K562 (cell line): ENCODE results near the gene PRPF18. TPM values are rescaled to one million over a fixed set of nuclear protein-coding genes. Genes with fewer than 3 reads are reported as not detected.

Experiments
- ATAC-seq: fragments of 200-7000 bp; cut with Tn5 transposase; 3 replicates; pipeline ENCODE4 v1.9.1; 2020; ENCODE audit warnings: moderate library complexity
- BruUV-seq: library from RNA; stranded (reverse); fragments of 400-500 nt; replicated peaks from 2 replicates; lab custom pipeline; 2021; lab: Mats Ljungman, UMichigan
- CTCF ChIA-PET: fragments of 300-600 bp; formaldehyde crosslinking; extraction: SDS; loops from one replicate; lab custom pipeline; 2021; ENCODE audit warnings: low intra/inter-chr PET ratio; lab: Yijun Ruan, JAX
- POLR2A ChIA-PET: fragments of 300-600, 350-650 bp; sonication (Branson Sonifier 250); formaldehyde crosslinking; extraction: SDS; loops from one replicate; lab custom pipeline; 2021; ENCODE audit warnings: antibody characterized with exemption, inconsistent platforms; lab: Yijun Ruan, JAX
- DNase-seq, 4 experiments: peaks; one replicate each; pipeline versions ENCODE4 v3.0.0 to v3.0.0-alpha.2; 2011 to 2018; ENCODE audit warnings: low spot score in 3 of 4, mixed read lengths in 3 of 4; ENCODE audit errors: extremely low read depth in 1 of 4
- FAIRE-seq: peaks from 2 replicates; lab custom pipeline; 2011; peaks lifted over from hg19 to GRCh38; lab: Jason Lieb, UNC
- H2AFZ ChIP-seq: 2 replicates; pipeline ENCODE4 v1.6.0; 2011; ENCODE audit warnings: low read depth, low read length, control low read depth, inconsistent platforms
- H3K27ac ChIP-seq: fragments of 200-600 bp; 3 replicates; pipeline ENCODE4 v1.8.0; 2011; ENCODE audit warnings: low read depth, mild to moderate bottlenecking, control low read depth, inconsistent platforms, low read length, moderate library complexity, mixed read lengths; ENCODE audit errors: extremely low read depth
- H3K27me3 ChIP-seq, 2 experiments: fragments of 300-600 bp in 1 of 2; 2 replicates in 1 of 2; 3 replicates in 1 of 2; pipeline versions ENCODE4 v1.6.0 to v1.8.0; 2011; ENCODE audit warnings: inconsistent platforms in 2 of 2, low read length in 2 of 2, mild to moderate bottlenecking in 1 of 2, mixed read lengths in 1 of 2, moderate library complexity in 1 of 2; ENCODE audit not compliant: control insufficient read depth in 2 of 2, insufficient read depth in 2 of 2
- H3K36me3 ChIP-seq: fragments of 300-600 bp; 3 replicates; pipeline ENCODE4 v1.8.0; 2011; ENCODE audit warnings: mild to moderate bottlenecking, low read length, inconsistent platforms; ENCODE audit not compliant: control insufficient read depth, insufficient read depth
- H3K4me1 ChIP-seq, 2 experiments: fragments of 200-600 bp in 1 of 2; replicated peaks in 1 of 2; 2 replicates in 1 of 2; 3 replicates in 1 of 2; pipeline versions ENCODE4 v1.5.1 to v1.8.0; 2011; ENCODE audit warnings: inconsistent platforms in 2 of 2, low read length in 2 of 2, mild to moderate bottlenecking in 1 of 2, mixed read lengths in 1 of 2, moderate library complexity in 1 of 2; ENCODE audit not compliant: control insufficient read depth in 2 of 2, insufficient read depth in 2 of 2
- H3K4me2 ChIP-seq: 2 replicates; pipeline ENCODE4 v1.6.1; 2011; ENCODE audit warnings: low read length, control low read depth, inconsistent platforms, mixed read lengths; ENCODE audit not compliant: insufficient read depth
- H3K4me3 ChIP-seq: fragments of 200-600 bp; sonication (generic), shearing (Covaris generic); 2 replicates; pipeline ENCODE4 v1.5.1; 2016; ENCODE audit warnings: control low read depth, inconsistent platforms
- H3K79me2 ChIP-seq: fragments of 200-600 bp; 3 replicates; pipeline ENCODE4 v1.8.0; 2011; ENCODE audit warnings: low read length, inconsistent platforms; ENCODE audit not compliant: control insufficient read depth, insufficient read depth
- H3K9ac ChIP-seq, 2 experiments: 2 replicates each; pipeline versions ENCODE4 v1.6.0 to v1.6.1; 2011; ENCODE audit warnings: low read depth in 2 of 2, low read length in 2 of 2, control low read depth in 1 of 2, inconsistent platforms in 1 of 2, mild to moderate bottlenecking in 1 of 2, mixed read lengths in 1 of 2; ENCODE audit not compliant: insufficient read depth in 1 of 2
- H3K9me1 ChIP-seq: one replicate; pipeline ENCODE4 v1.6.0; 2011; ENCODE audit warnings: inconsistent platforms, mild to moderate bottlenecking, low read length, moderate library complexity; ENCODE audit not compliant: control insufficient read depth, insufficient read depth
- H3K9me3 ChIP-seq: replicated peaks from 2 replicates; pipeline ENCODE4 v1.5.1; 2011; ENCODE audit warnings: low read depth, low read length, inconsistent platforms; ENCODE audit not compliant: control insufficient read depth, insufficient read depth
- H4K20me1 ChIP-seq: replicated peaks from 2 replicates; pipeline ENCODE4 v1.6.1; 2011; ENCODE audit warnings: low read length, inconsistent platforms, mixed read lengths; ENCODE audit not compliant: control insufficient read depth, insufficient read depth
- HMGXB4 ChIP-seq: sonication (generic); formaldehyde crosslinking; IDR thresholded peaks from 2 replicates; pipeline ENCODE4 v1.8.1; 2023; ENCODE audit warnings: mild to moderate bottlenecking, missing genetic modification reagents
- HNRNPH1 ChIP-seq: fragments of 200-400 bp; formaldehyde crosslinking; optimal IDR thresholded peaks from 2 replicates; pipeline ENCODE3; 2017; ENCODE audit warnings: low read depth, mild to moderate bottlenecking, low read length, moderate library complexity
- NCOR1 ChIP-seq: fragments of 450-650 bp; IDR thresholded peaks from 2 replicates; pipeline ENCODE4 v1.6.1; 2016; ENCODE audit warnings: mild to moderate bottlenecking, moderate library complexity
- PCBP1 ChIP-seq: fragments of 200-400 bp; formaldehyde crosslinking; IDR thresholded peaks from 2 replicates; pipeline ENCODE4 v1.6.1; 2018; ENCODE audit warnings: mild to moderate bottlenecking, low read depth, low read length; ENCODE audit not compliant: poor library complexity, severe bottlenecking
- SAFB ChIP-seq: fragments of 200-400 bp; formaldehyde crosslinking; IDR thresholded peaks from 2 replicates; pipeline ENCODE4 v1.6.1; 2017; ENCODE audit warnings: low read depth, low read length, borderline replicate concordance
- SREBF2 ChIP-seq: sonication (generic); formaldehyde crosslinking; IDR thresholded peaks from 2 replicates; pipeline ENCODE4 v1.4.0; 2020; ENCODE audit warnings: mild to moderate bottlenecking, missing genetic modification reagents
- TARDBP ChIP-seq: fragments of 450-650 bp; IDR thresholded peaks from 2 replicates; pipeline ENCODE4 v1.6.1; 2016
- WGBS: fragments of 100-300 bp; shearing (Covaris generic); methylation state at CpG from one replicate; pipeline ENCODE4 v1.1.6; 2016; ENCODE audit warnings: low coverage, mixed read lengths; ENCODE audit not compliant: insufficient coverage; ENCODE audit errors: missing lambda C conversion rate; 5-methylcytosine and 5-hydroxymethylcytosine counted together
- in situ Hi-C: fragments of 300-500 bp; cut with MboI; formaldehyde crosslinking; loops from 4 replicates; pipeline ENCODE4 v1.15.0; 2018; ENCODE audit warnings: inconsistent platforms, mixed read lengths
- intact Hi-C: fragments of 100-400 bp; cut with micrococcal nuclease; formaldehyde crosslinking; loops from 2 replicates; pipeline ENCODE4 v1.14.2; 2022
- polyA plus RNA-seq, 8 experiments: library from polyadenylated mRNA; depleted of rRNA in 4 of 8; stranded (reverse) in 5 of 8; unstranded in 3 of 8; fragments of >200 nt; fragmentation: Nextera tagmentation in 2 of 8; fragmentation: Illumina TruSeq in 1 of 8; extraction: Ambion mirVana in 2 of 8; extraction: Trizol in 1 of 8; gene quantifications; 2 replicates each; pipeline versions ENCODE4 v1.2.1 to v1.2.3, GENCODE V29; 2011 to 2014; ENCODE audit warnings: inconsistent platforms in 1 of 8, missing spikeins in 1 of 8
- total RNA-seq, 7 experiments: library from RNA; depleted of rRNA in 6 of 7; stranded (reverse); fragments of >200 nt in 6 of 7; fragmentation: Illumina TruSeq in 2 of 7; extraction: Trizol in 2 of 7; gene quantifications; 2 replicates each; pipeline versions ENCODE4 v1.2.1 to v1.2.3, GENCODE V29; 2011 to 2021; ENCODE audit warnings: low replicate concordance in 1 of 7

PRPF18 gene
- total and polyA plus RNA-seq, 9 of the 15 experiments (the other 6 are each of a cell fraction or from before 2014, with no cell fraction given), result 14.0 to 30.6 (median 23.1) TPM

- intact Hi-C loops, result no loop called here
- BruUV-seq, result no TSS peak
- ATAC-seq (no peak), FAIRE-seq (no peak), DNase-seq (no peak)
- Histone ChIP-seq H3K27me3 (no peaks in the 10 kb centered on the region), H3K9me1 (no peaks in the 10 kb centered on the region), H4K20me1 (no peaks in the 10 kb centered on the region), H3K4me2 (no peak overlapping the region), H3K9ac (no peak overlapping the region), H3K27ac (no peak overlapping the region), H3K79me2 (no peaks in the 10 kb centered on the region), H3K9me3 (no peaks in the 10 kb centered on the region), H2AFZ (no peak overlapping the region), H3K4me1 (no peaks in the 10 kb centered on the region), H3K36me3 (peaks cover 13% of the 10 kb centered on the region; the same call in 2 of the 3 replicates), H3K4me3 (no peak overlapping the region)
- TF ChIP-seq HMGXB4 (CRISPR knock-in tag) (no peak), NCOR1 (no peak), TARDBP (no peak), HNRNPH1 (no peak), SAFB (no peak), SREBF2 (no peak), PCBP1 (no peak)
- WGBS, result 68% methylated on average over 7 of the region's 7 CpGs
- ChIA-PET CTCF (no interaction called here), POLR2A (interaction anchor here (0.7 to 1.2 kb wide), 3 partner anchors 12 to 239 kb away, joined by 3 to 5 read pairs (median 4); no protein-coding TSS in a partner anchor)
- in situ Hi-C loops, result no loop called here
Observed at GRCh38 chr10:13627459-13628310, 40.9 kb downstream of the PRPF18 start.
